Activated B cell treated with CpG ODN at 0.5 μM for 24 hours (primary cell): Measurements from ENCODE around the gene GET3. TPM values are rescaled to one million over a fixed set of nuclear protein-coding genes. Genes with fewer than 3 reads are reported as not detected.

Source experiments
- ATAC-seq: fragments of 200-7000 bp; cut with Tn5 transposase; one replicate; pipeline ENCODE4 v1.10.0; 2021; ENCODE audit warnings: low read depth, mild to moderate bottlenecking, moderate library complexity
- CTCF ChIA-PET: fragments of 350-600 bp; sonication (Branson Sonifier 250); formaldehyde crosslinking; loops from one replicate; lab custom pipeline; 2021; ENCODE audit warnings: antibody characterized with exemption; lab: Charles Lee
- POLR2A ChIA-PET: fragments of 350-600 bp; sonication (Branson Sonifier 250); formaldehyde crosslinking; loops from one replicate; lab custom pipeline; 2021; ENCODE audit warnings: antibody characterized with exemption; lab: Charles Lee
- DNase-seq: peaks from one replicate; pipeline ENCODE4 v3.0.0; 2022
- H3K27ac Mint-ChIP-seq: one replicate; pipeline ENCODE4 v1.8.0; 2020; ENCODE audit warnings: mixed read lengths
- H3K27me3 Mint-ChIP-seq: one replicate; pipeline ENCODE4 v1.8.0; 2021; ENCODE audit warnings: mixed read lengths
- H3K36me3 Mint-ChIP-seq: one replicate; pipeline ENCODE4 v1.8.0; 2021; ENCODE audit warnings: low read depth, mixed read lengths
- H3K4me1 Mint-ChIP-seq: one replicate; pipeline ENCODE4 v1.8.0; 2021; ENCODE audit warnings: mixed read lengths
- H3K4me3 Mint-ChIP-seq: one replicate; pipeline ENCODE4 v1.8.0; 2020; ENCODE audit warnings: mild to moderate bottlenecking, mixed read lengths
- H3K9me3 Mint-ChIP-seq: one replicate; pipeline ENCODE4 v1.8.0; 2020; ENCODE audit warnings: mixed read lengths
- CTCF ChIP-seq: fragments of 200-600 bp; IDR thresholded peaks from one replicate; pipeline ENCODE4 v1.8.0; 2022; ENCODE audit warnings: antibody characterized with exemption, mild to moderate bottlenecking
- intact Hi-C: fragments of 100-400 bp; cut with micrococcal nuclease; formaldehyde crosslinking; loops from one replicate; pipeline ENCODE4 v1.15.1; 2024
- total RNA-seq: library from RNA; stranded (reverse); gene quantifications from 2 replicates; pipeline ENCODE4 v1.2.3, GENCODE V29; 2022

Gene GET3
- total RNA-seq, 1 donor from 2014 or later = 59.6 TPM

GRCh38 chr19:12727745-12728433 lies 9.4 kb upstream of the GET3 start:
- Mint-ChIP-seq H3K9me3 (no peaks in the 10 kb centered on the region), H3K4me1 (peaks cover 57% of the 10 kb centered on the region), H3K4me3 (no peak overlapping the region), H3K27ac (peak overlapping the region; percentile 24), H3K27me3 (no peaks in the 10 kb centered on the region), H3K36me3 (peaks cover 48% of the 10 kb centered on the region)
- no peak for ATAC-seq
- DNase-seq = no peak
- TF ChIP-seq CTCF = no peak
- ChIA-PET POLR2A (interaction anchor here (0.7 to 1.5 kb wide), 5 partner anchors 9 to 112 kb away, joined by 3 to 8 read pairs (median 5); partner anchors contain the start of gene FBXW9), CTCF (interaction anchor here (1.1 kb wide), 1 partner anchor 29 kb away, joined by 3 read pairs; no protein-coding TSS in a partner anchor)
- intact Hi-C loops = no loop called here

- peak overlapping the region; percentile 74 for H3K4me3 Mint-ChIP-seq
- H3K27me3 Mint-ChIP-seq = no peaks in the 10 kb centered on the region
- TF ChIP-seq CTCF = no peak
- intact Hi-C loops = no loop called here
- H3K9me3 Mint-ChIP-seq = no peaks in the 10 kb centered on the region
- CTCF ChIA-PET = interaction anchor here (1.2 to 1.3 kb wide), 2 partner anchors 13 to 66 kb away, joined by 3 to 4 read pairs; no protein-coding TSS in a partner anchor
- POLR2A ChIA-PET = interaction anchor here (0.6 to 1.4 kb wide), 4 partner anchors 33 to 151 kb away, joined by 3 to 6 read pairs (median 4); partner anchors contain the start of gene FBXW9
- H3K4me1 Mint-ChIP-seq = peaks cover 50% of the 10 kb centered on the region
- H3K27ac Mint-ChIP-seq = peak overlapping the region; percentile 89
- ATAC-seq (no peak), DNase-seq (no peak)
- H3K36me3 Mint-ChIP-seq = peaks cover 53% of the 10 kb centered on the region
Observed at GRCh38 chr19:12730064-12730463, 7.2 kb upstream of the GET3 start.

- Mint-ChIP-seq H3K4me3 (no peak overlapping the region), H3K4me1 (peaks cover 53% of the 10 kb centered on the region), H3K36me3 (peaks cover 53% of the 10 kb centered on the region), H3K27me3 (no peaks in the 10 kb centered on the region), H3K9me3 (no peaks in the 10 kb centered on the region), H3K27ac (no peak overlapping the region)
- DNase-seq = no peak
- ATAC-seq = no peak
- TF ChIP-seq CTCF = no peak
- ChIA-PET CTCF (interaction anchor here (0.8 kb wide), 1 partner anchor 26 kb away, joined by 3 read pairs; no protein-coding TSS in a partner anchor), POLR2A (interaction anchor here (1.1 kb wide), 1 partner anchor 9 kb away, joined by 10 read pairs; no protein-coding TSS in a partner anchor)
- intact Hi-C loops = no loop called here
Observed at GRCh38 chr19:12731337-12731736, 6.0 kb upstream of the GET3 start.

GRCh38 chr19:12733369-12734214 lies 3.7 kb upstream of the GET3 start:
- DNase-seq (no peak), ATAC-seq (no peak)
- H3K36me3 Mint-ChIP-seq = peaks cover 45% of the 10 kb centered on the region
- H3K27me3 Mint-ChIP-seq = no peaks in the 10 kb centered on the region
- POLR2A ChIA-PET = interaction anchor here (0.6 to 6.4 kb wide), 21 partner anchors 11 to 459 kb away, joined by 3 to 121 read pairs (median 3); partner anchors contain the start of genes DHPS, FBXW9, GCDH and JUNB
- intact Hi-C loops = loop anchor here (1.0 kb wide), 2 partner anchors 11 to 37 kb away; partner anchors contain the start of gene FBXW9
- H3K9me3 Mint-ChIP-seq = no peaks in the 10 kb centered on the region
- peaks cover 68% of the 10 kb centered on the region for H3K4me1 Mint-ChIP-seq
- CTCF ChIA-PET = interaction anchor here (0.8 to 2.3 kb wide), 6 partner anchors 11 to 114 kb away, joined by 3 to 14 read pairs (median 5); partner anchors contain the start of gene TNPO2
- H3K27ac Mint-ChIP-seq = peak overlapping the region; percentile 98
- peak overlapping the region; percentile 95 for H3K4me3 Mint-ChIP-seq
- TF ChIP-seq CTCF = no peak
